NCI-H128 (cell line): ENCODE results near the gene CHPT1.
"Not testable (repeated sequence)": the region's sequence is repeated elsewhere in the genome, so short reads cannot be mapped to it uniquely, and the experiment has no call there.

Source experiments
- DNase-seq: peaks from one replicate; lab custom pipeline; 2025; ENCODE audit not compliant: unreplicated experiment; lab: John Stamatoyannopoulos, UW

Gene CHPT1

DNA sequence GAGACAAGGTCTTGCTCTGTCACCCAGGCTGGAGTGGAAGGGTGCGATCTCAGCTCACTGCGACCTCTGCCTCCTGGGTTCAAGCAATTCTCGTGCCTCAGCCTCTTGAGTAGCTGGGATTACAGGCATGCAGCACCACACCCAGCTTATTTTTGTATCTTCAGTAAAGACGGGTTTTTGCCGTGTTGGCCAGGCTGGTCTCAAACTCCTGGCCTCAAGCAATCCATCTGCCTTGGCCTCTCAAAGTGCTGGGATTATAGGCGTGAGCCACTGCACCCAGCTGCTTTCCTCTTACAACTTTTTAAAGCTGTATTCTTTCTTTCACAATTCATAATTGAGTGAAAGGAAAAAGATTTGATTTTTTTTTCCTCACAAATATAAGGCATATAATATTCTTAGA is 15.8 kb upstream of the CHPT1 start:
- not testable (repeated sequence) for DNase-seq

DNA sequence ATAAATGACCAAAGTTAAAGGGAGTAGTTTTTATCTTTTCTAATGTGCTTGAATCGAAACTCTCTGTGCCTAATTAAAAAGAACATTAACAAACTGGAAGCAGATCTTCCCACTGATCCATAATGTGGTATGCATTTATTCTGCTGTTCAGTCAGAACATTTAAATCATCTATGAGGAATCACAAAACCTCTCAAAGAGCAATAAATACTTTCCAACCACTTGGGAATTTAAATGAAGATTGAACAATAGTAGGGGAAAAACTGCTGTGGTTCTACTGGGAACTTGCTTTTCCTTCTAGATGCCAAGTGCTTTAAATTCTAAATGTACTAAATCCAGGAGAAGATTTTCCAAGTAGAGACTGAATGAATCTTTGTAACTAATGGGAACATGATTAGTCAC is 12.3 kb upstream of the CHPT1 start:
- DNase-seq: no peak

DNA sequence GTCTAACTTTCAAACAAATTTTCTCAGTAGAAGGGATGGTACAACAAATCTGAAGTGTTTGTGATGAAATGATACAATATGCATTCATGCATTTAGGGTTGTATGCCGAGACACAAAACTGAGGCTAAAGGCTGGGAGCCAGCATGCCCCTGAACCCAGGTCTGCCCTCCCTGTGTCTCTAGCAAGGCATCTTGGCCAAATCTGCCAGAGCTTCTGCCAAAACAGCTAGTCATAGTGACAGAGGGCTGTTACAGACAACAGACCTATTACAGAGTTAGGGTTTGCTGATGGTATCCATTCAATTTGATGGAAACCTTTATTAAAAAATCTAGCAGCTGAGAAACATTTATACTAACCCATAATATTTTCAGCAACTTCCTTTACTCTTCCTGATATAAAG is 11.3 kb upstream of the CHPT1 start:
- no peak for DNase-seq

DNA sequence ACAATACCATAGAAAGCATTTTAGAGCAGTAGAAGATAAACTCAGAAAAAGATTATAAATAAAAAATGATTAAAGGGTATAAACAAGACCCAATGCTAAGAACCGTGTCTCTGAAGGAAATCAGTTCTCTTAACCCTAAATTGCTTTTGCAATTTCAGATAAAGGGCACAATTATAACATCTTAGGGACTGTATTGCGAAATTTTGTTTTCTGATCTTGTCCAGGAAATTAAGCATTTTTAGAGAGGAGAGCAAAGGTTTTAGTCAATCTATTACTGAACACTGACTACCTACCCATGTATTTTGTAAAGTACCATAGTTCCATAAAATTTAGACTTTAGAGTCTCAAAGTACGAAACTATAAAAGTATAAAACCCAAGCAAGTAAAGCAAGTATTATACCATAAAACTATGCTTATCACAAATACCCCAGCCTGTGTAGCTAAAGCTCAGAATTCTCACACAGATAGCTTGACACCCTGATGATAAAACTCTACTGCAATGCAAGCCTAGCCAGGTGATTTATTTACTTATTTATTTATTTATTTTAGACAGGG is 6.8 kb upstream of the CHPT1 start:
- no peak for DNase-seq

DNA sequence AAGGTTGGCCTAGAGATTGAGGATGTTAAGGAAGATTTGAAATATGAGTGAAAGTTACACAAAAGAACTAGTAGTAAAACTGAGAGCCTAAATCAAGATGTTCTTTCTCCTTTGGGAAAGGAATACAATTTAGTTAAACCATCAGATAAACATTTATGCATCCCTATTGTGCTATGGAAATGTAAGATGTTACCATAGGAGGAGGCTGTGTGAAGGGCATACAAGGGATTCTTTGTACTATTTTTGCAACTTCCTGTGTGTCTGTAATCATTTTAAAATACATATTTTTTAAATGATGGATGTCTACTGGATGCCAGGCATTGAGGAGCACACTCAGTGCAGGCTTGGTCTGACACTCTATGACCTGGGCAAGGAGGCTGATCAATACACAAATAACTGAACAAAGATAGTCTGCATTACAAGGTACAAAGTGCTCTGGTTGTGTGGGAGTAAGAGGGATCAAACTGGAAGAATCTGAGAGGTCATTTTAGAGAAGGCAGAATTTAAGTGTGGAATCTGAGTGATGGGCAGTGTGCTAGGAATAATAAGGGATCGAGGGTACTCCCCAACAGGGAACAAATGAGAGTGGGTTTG is 5.8 kb upstream of the CHPT1 start:
- no peak for DNase-seq

DNA sequence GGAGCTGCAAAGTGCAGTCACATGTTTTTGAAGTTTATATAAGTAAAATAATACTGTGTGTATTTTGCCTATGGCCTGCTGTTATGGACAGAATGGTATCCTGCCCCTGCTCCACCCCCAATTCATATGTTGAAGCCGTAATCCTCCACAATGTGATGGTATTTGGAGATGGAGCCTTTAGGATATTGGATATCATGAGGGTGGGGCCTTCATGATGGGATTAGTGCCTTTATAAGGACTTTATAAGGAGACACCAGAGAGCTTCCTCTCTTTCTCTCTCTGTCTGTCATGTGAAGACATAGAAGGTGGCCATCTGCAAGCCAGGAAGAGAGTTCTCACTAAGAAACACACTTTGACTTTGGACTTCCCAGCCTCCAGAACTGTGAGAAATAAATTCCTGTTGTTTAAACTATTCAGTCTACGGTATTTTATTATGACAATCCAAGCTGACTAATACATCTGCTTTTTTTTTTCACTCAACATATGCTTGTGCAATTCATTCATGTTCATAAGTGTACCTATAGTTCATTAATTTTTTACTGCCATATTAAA is 3.1 kb upstream of the CHPT1 start:
- no peak for DNase-seq

DNA sequence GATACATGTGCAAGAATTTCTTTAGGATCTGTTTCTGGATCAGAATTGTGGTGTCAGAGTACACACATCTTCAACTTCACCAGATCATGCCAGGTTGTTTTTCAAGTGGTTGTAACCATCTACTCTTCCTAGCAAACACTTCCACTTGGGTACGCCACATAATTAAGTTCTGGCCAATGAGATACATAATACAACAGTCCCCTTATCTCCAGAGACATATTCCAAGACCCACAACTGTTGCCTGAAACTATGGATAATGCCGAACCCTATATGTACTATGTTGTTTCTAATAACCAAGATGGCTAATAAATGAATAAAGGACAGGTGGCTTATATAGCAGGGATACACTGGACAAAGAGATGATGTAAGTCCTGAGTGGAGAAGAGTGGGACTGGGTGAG is 2.5 kb upstream of the CHPT1 start:
- no peak for DNase-seq

DNA sequence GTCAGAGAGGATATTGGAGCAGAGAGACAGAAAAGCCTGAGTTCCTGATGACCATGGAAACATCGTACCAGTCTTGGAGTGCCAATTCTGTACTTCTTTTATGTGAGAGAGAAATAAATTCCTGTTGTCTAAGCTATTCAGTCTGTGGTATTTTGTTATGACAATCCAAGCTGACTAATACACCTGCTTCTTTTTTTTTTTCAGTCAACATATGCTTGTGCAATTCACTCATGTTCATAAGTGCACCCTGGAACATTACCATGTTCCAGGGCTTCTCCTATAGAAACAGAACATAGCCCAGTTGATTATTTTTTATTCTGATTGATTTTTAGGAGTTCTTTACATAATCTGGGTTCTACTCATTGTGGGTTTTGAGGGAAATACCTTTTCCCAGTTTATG is 1.7 kb upstream of the CHPT1 start:
- DNase-seq: no peak

DNA sequence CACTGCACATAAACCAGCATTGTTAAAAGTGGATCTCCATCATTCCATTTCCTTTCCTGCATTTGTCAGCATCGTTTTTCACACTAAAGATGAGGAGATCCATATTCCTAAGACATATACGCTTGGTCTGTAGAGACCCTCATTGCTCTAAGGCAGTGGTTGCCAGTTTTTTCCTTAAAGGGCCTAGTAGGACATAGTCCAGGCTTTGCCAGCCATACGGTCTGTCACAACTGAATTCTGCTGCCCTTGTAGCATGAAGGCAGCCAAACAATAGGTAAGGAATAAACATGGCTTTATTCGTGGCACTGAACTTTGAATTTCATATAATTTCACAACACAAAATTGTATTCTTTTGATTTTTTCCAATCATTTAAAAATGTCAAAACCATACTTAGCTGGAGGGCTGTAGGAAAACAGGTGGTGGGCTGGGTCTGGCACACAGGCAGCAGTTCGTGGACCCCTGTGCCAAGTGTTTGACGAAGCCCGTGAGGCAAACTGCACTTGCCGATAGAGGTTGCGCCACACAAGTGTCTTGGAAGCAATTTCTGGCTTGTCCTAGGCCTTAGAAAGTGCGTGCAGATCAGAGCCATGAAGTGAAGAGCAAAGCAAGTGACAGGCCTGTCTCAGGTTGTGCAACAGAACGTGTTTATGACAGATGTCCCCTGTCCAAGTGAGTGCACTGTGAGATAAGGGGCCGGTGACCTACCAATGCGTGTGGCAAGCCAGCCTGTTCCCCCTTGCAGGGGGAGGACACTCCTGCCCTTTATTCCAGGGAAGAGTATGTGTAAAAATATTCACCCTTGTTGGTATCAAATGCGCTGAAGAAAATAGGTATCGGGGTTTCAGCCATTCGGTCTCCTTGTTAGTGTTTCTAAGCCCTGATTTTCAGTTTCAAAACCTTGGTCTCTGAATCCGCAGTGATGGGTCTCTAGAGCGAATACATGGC is 916 bp upstream of the CHPT1 start:
- no peak for DNase-seq

DNA sequence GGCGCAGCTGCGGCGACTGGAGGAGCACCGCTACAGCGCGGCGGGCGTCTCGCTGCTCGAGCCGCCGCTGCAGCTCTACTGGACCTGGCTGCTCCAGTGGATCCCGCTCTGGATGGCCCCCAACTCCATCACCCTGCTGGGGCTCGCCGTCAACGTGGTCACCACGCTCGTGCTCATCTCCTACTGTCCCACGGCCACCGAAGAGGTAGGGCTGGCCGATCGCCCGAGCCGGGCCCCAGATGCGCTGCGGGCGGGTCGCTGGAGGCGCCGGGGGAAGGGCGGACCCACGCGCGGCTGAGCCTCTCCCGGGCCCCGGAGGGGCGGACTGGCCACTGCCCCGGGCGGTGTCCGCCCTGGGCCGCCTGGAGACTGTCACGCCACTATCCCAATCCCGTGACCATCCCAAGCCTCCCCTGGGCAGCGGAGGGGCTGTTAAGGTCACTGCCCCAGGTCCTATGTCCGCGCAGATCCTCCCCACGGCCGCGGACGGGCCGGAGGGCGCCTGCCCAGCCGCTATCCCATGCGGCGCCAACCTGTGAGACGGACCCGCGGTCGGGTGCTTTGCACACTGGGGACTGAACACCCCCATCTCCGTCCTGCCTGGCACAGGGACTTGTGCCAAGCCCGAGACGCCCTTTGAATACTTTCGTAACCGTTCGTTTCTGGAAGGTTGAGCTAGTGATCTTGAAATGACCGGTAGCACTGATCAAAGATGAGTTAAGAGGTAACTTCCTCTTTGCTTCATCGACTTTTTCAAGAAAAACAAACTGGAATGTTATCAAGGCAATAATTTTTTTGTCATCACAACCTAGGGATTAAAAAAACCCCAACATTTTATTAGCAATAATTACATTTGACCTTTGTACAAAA is 725 bp downstream of the CHPT1 start:
- DNase-seq: no peak

DNA sequence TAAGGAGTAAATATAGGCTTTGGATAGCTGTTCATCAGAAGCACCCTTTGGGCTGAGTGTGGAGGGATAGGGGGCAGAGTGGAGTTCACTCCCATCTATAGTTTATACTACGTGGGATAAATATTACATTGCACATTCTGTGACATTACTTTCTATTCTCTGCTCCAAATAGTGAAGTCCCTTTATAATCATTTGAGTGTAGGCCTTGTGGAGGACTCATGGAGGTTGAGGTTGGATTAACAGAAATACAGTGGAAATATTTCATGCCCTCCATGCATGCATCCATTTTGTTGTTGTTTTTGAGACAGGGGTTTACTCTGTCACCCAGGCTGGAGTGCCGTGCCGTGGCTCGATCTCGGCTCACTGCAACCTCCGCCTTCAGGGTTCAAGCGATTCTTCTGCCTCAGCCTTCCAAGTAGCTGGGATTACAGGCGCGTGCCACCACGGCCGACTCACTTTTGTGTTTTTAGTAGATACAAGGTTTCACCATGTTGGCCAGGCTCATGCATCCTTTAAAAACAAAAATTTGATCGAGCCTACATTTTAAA is 1.4 kb downstream of the CHPT1 start:
- no peak for DNase-seq

DNA sequence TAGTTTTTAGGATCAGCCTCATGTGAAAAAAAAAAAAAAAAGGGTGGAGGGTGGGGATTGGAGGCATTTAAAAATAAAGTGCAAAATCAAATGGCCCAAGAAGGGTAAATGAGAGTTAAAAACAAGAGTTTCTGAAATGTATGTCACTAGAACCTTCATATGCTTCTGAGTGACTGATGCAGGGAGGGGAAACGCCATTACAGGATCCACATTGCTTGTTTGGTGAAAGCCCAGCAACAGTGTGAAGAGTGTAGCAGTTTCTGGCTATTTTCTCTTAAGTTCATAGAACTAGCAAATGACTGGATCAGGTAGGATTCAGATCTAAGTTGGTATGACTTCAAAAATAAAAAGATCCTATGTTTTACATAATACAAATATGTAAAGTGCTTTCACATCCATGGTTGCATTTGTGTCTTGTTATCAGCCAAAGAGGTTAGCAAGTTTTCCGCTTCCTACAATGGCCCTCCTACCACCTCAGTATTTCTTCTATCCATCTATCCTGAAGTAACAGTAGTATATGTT is 2.9 kb downstream of the CHPT1 start:
- no peak for DNase-seq

DNA sequence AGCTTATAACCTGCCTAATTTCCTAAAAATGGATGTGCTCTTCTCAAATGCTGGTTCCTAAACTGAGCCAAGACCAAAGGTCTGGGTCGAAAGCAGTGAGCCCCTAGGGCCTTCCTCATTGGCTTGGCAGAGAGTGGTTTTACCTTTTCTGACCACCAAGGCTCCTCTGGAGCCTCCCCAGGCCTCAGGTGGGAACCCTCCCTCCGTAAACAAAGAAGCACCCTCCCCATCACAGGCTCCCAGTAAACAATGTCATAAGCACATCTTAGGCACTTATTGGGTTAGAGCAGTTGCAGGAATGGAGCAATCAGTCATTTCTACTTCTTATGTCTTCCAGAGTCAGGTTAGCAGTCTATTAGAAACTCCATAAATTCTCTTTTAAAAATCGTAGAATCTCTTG is 6.0 kb downstream of the CHPT1 start:
- DNase-seq: no peak

DNA sequence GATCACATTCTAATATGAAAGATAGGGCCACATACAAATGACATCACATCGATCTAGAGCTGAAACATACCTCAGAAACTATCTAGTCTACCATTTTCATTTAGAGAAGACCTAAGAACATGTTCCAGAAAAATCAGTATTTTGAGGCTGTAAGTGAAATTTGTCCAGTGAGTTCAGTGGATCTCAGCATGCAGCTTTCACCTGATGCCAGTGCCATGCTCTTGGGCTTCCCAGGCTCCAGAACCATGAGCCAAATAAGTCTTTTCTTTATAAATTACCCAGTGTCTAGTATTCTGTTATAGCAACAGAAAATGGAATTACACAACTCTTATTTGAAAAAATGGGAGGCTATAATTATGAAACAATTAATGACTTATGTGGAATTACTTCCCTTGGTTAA is 9.0 kb downstream of the CHPT1 start:
- DNase-seq: no peak

DNA sequence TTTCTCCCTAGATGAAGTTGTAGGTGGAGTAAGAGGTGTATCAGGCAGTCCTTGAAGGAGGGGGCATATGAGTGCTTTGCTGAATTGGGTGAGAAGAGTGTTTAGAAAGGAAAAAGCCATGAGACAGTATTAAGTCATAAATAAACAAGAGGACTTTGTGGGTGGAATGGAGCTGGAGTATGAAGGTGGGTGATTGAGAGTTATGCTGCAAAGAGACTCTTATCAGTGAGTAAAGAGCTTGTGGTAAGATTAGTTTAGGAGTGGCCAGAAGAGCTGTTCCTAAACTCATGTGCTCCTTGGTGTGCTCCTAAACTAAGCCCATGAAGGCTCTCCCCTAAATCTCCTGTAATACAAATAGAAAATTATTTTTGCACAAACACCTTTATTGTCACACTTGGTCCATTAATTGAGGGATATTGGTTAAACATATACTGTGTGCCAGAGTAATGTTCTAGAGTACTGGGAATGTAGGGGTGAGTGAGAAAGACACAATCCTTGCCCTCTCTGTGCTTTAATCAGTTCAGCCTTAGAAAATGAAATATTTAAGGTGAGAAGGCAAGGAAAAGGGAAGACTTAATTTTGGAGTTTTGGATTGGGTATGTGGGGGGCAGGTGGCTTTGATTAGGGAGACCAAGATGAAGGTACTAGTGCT is 9.8 kb downstream of the CHPT1 start:
- DNase-seq: no peak

DNA sequence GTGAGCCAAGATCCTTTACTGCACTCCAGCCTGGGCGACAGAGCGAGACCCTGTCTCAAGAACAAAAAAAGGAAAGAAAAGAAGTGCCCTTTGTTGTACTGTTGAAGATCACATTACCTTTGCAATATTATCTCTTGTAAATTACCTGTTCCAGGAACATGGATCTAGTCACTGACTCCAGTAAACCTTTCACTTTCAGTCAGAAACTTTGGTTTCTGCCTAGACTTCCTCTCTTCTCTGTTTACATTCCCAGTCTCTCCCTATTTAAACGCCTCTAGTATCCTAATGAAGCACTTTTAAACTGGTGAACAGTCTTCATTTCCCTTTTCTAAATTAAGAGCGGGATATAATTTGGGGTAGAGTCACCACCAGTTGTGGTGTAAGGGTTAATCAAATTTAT is 12.8 kb downstream of the CHPT1 start:
- DNase-seq: no peak

DNA sequence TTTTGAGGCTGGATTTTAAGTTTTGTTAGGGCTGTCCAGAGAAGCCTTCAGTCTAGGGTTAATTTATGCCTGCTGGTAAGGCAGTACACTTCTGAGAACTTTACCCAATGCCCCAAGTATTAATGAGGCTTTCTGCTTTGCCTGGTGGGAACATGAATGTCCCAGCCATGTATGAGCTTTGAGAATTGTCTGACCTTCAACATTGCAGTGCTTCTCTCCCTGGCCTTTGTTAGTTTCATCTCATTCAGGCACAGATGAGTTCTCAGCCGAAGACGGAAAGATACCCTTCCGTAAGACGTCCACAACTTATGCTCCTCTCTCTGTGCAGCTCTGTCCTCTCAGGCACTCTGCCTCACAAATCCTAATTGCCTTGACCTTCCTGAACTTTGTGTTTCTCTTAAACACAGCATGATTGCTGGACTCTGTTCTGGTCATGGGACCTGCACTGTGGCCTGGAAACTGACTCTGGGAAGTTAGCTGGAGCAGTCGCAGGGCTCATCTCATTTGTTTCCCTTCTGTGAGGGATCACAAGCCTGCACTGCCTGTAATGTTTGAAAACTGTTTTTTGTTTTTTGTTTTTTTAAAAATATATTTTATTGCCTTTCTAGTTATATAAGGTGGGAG is 15.7 kb downstream of the CHPT1 start:
- no peak for DNase-seq

DNA sequence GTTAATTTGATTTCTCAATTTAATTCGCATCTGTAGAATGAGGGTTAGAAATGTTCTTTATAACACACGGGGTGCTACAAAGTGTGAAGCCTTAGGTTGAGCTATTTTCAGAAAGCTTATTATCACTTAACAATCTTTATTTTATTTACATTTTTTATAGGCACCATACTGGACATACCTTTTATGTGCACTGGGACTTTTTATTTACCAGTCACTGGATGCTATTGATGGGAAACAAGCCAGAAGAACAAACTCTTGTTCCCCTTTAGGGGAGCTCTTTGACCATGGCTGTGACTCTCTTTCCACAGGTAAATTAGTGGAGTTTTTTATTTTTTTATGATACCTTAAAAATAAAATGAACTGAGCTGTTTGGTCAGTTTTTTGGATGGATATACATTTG is 16.5 kb downstream of the CHPT1 start:
- no peak for DNase-seq

DNA sequence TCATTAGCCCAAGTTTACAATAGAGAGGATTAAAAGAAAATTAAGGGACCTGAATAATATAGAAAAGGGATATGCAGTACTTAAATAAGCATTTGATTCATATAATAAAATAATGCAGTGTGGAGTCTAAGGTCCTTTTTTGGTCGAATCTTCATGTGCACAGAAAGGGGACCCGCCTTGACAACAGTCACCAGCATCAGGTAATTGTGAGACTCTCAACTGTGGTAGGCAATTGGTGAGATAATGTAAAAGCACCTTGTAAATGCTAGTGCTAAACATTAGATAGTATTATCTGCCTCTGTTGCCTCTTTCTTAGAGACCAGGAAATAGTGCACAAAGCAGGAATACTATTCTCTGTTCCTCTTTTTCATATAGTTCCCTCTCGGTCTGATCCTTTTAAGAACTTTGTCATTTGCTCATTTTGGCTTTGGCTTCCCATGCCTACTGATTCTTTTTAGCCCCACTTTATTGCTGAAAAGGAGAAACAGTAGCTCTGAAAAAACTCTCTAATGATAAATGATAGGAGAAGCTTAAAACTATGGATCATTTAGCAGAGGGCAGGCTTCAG is 17.5 kb downstream of the CHPT1 start:
- no peak for DNase-seq
